ENCODE measurements around the gene FURIN.
"Not testable (repeated sequence)": the region's sequence is repeated elsewhere in the genome, so short reads cannot be mapped to it uniquely, and the experiment has no call there.

Gene FURIN

GRCh38 chr15:90871139-90871715, 2.8 kb downstream of the FURIN start:
- no peak for DNase-seq

GRCh38 chr15:90871716-90872485, 3.5 kb downstream of the FURIN start:
- DNase-seq, result no peak

- no peak for DNase-seq
Observed at GRCh38 chr15:90872486-90873184, 4.2 kb downstream of the FURIN start.

GRCh38 chr15:90873488-90873997, 5.2 kb downstream of the FURIN start:
- no peak for DNase-seq

- no peak for DNase-seq
Observed at GRCh38 chr15:90873998-90874605, 5.7 kb downstream of the FURIN start.

GRCh38 chr15:90874986-90875385, 6.6 kb downstream of the FURIN start:
- DNase-seq, result not testable (repeated sequence)

GRCh38 chr15:90875549-90875981, 7.2 kb downstream of the FURIN start:
- no peak for DNase-seq

- no peak for DNase-seq
Observed at GRCh38 chr15:90876046-90876445, 7.7 kb downstream of the FURIN start.

GRCh38 chr15:90876512-90877170, 8.3 kb downstream of the FURIN start:
- no peak for DNase-seq

- DNase-seq, result no peak
Observed at GRCh38 chr15:90877315-90877714, 8.9 kb downstream of the FURIN start.

GRCh38 chr15:90877996-90878395, 9.6 kb downstream of the FURIN start:
- no peak for DNase-seq

GRCh38 chr15:90878660-90879059, 10.3 kb downstream of the FURIN start:
- no peak for DNase-seq

GRCh38 chr15:90879730-90880366, 11.5 kb downstream of the FURIN start:
- DNase-seq, result no peak

GRCh38 chr15:90880381-90881145, 12.2 kb downstream of the FURIN start:
- DNase-seq, result no peak

GRCh38 chr15:90881181-90881977, 13.0 kb downstream of the FURIN start:
- no peak for DNase-seq

GRCh38 chr15:90881978-90882721, 13.8 kb downstream of the FURIN start:
- DNase-seq, result no peak

- no peak for DNase-seq
Observed at GRCh38 chr15:90882781-90883525, 14.6 kb downstream of the FURIN start.

- no peak for DNase-seq
Observed at GRCh38 chr15:90883526-90883975, 15.2 kb downstream of the FURIN start.

Data from CD4-positive, alpha-beta T cell treated with Interleukin-17A for 1 hour (primary cell).